H1 (cell line): ENCODE data around the gene TLCD5. TPM values are rescaled to one million over a fixed set of nuclear protein-coding genes. Genes with fewer than 3 reads are reported as not detected.

Source experiments
- CTCF ChIA-PET: fragments of 300-600 bp; sonication (Branson Sonifier 250); formaldehyde crosslinking; loops from one replicate; lab custom pipeline; 2021; ENCODE audit not compliant: partially characterized antibody; lab: Charles Lee
- POLR2A ChIA-PET: fragments of 300-600 bp; sonication (Branson Sonifier 250); formaldehyde crosslinking; loops from one replicate; lab custom pipeline; 2021; ENCODE audit warnings: inconsistent platforms; ENCODE audit not compliant: partially characterized antibody; lab: Charles Lee
- DNase-seq, 2 experiments: peaks; one replicate each; pipeline versions ENCODE4 v3.0.0 to v3.0.0-alpha.2; 2010 to 2022; ENCODE audit warnings: low spot score in 2 of 2, low read depth in 1 of 2, mixed read lengths in 1 of 2
- FAIRE-seq: peaks from 2 replicates; lab custom pipeline; 2011; peaks lifted over from hg19 to GRCh38; lab: Jason Lieb, UNC
- H2AFZ ChIP-seq: 2 replicates; pipeline ENCODE4 v1.8.1; 2012; ENCODE audit warnings: low read length, inconsistent platforms
- H2AK5ac ChIP-seq: 2 replicates; pipeline ENCODE4 v1.6.1; 2013; ENCODE audit warnings: low read depth, low read length
- H2BK120ac ChIP-seq: replicated peaks from 2 replicates; pipeline ENCODE3; 2013; ENCODE audit warnings: low read depth, low read length, inconsistent platforms
- H2BK12ac ChIP-seq: 2 replicates; pipeline ENCODE4 v1.6.1; 2013; ENCODE audit warnings: low read depth, low read length
- H2BK15ac ChIP-seq: 2 replicates; pipeline ENCODE4 v1.6.1; 2013; ENCODE audit warnings: low read length
- H2BK20ac ChIP-seq: 2 replicates; pipeline ENCODE4 v1.6.1; 2013; ENCODE audit warnings: low read length
- H2BK5ac ChIP-seq: 2 replicates; pipeline ENCODE4 v1.6.1; 2013; ENCODE audit warnings: low read depth, low read length
- H3K14ac ChIP-seq: 2 replicates; pipeline ENCODE4 v1.6.1; 2013; ENCODE audit warnings: inconsistent platforms; ENCODE audit not compliant: insufficient read length
- H3K18ac ChIP-seq: 2 replicates; pipeline ENCODE4 v1.6.1; 2013; ENCODE audit warnings: low read length; ENCODE audit errors: extremely low read depth
- H3K23ac ChIP-seq: 2 replicates; pipeline ENCODE4 v1.6.1; 2013; ENCODE audit warnings: inconsistent platforms; ENCODE audit not compliant: insufficient read length
- H3K23me2 ChIP-seq: 2 replicates; pipeline ENCODE4 v1.6.1; 2013; ENCODE audit warnings: low read depth, low read length
- H3K27ac ChIP-seq: 2 replicates; pipeline ENCODE4 v1.6.1; 2011; ENCODE audit warnings: low read depth, low read length, inconsistent platforms
- H3K27me3 ChIP-seq, 4 experiments: replicated peaks in 1 of 4; 1 replicate in 1 of 4; 2 replicates in 3 of 4; pipeline versions ENCODE4 v1.6.1 to v1.8.1; 2011 to 2013; ENCODE audit warnings: low read length in 3 of 4, mild to moderate bottlenecking in 3 of 4, inconsistent platforms in 2 of 4, mixed read lengths in 2 of 4, moderate library complexity in 1 of 4; ENCODE audit not compliant: control insufficient read depth in 3 of 4, insufficient read depth in 3 of 4; ENCODE audit errors: extremely low read depth in 1 of 4
- H3K36me3 ChIP-seq, 4 experiments: 2 replicates each; pipeline versions ENCODE4 v1.6.1 to v1.8.1; 2011 to 2013; ENCODE audit warnings: mild to moderate bottlenecking in 4 of 4, low read length in 3 of 4, moderate library complexity in 2 of 4, control low read depth in 1 of 4, inconsistent platforms in 1 of 4; ENCODE audit not compliant: insufficient read depth in 4 of 4, control insufficient read depth in 2 of 4
- H3K4ac ChIP-seq: replicated peaks from 2 replicates; pipeline ENCODE3; 2013; ENCODE audit warnings: low read length, low read depth, mixed read lengths, inconsistent platforms; ENCODE audit not compliant: insufficient read length
- H3K4me1 ChIP-seq, 4 experiments: replicated peaks in 1 of 4; 1 replicate in 1 of 4; 2 replicates in 3 of 4; pipeline versions ENCODE4 v1.6.1 to v1.8.1; 2011 to 2013; ENCODE audit warnings: low read length in 3 of 4, inconsistent platforms in 2 of 4, mixed read lengths in 1 of 4; ENCODE audit not compliant: insufficient read depth in 4 of 4, control insufficient read depth in 3 of 4
- H3K4me2 ChIP-seq, 2 experiments: 2 replicates each; pipeline versions ENCODE4 v1.6.1 to v1.8.1; 2011 to 2013; ENCODE audit warnings: low read depth in 2 of 2, low read length in 2 of 2, control low read depth in 1 of 2, inconsistent platforms in 1 of 2, mild to moderate bottlenecking in 1 of 2; ENCODE audit not compliant: insufficient read depth in 1 of 2
- H3K4me3 ChIP-seq, 4 experiments: fragments of 200-600, 300-600 bp in 1 of 4; sonication (generic), shearing (Covaris generic), sonication (Bioruptor Twin) in 1 of 4; 2 replicates each; pipeline versions ENCODE4 v1.5.1 to v1.8.1; 2011 to 2016; ENCODE audit warnings: low read length in 4 of 4, low read depth in 3 of 4, control low read depth in 2 of 4, inconsistent platforms in 2 of 4, mild to moderate bottlenecking in 2 of 4, mixed read lengths in 1 of 4, moderate library complexity in 1 of 4; ENCODE audit not compliant: insufficient read depth in 2 of 4; ENCODE audit errors: extremely low read depth in 1 of 4
- H3K56ac ChIP-seq: replicated peaks from 2 replicates; pipeline ENCODE3; 2013; ENCODE audit warnings: low read depth, mild to moderate bottlenecking, mixed read lengths, low read length, inconsistent platforms; ENCODE audit not compliant: insufficient read length
- H3K79me1 ChIP-seq: 2 replicates; pipeline ENCODE4 v1.6.1; 2013; ENCODE audit warnings: low read depth, low read length, control low read depth
- H3K79me2 ChIP-seq, 2 experiments: 2 replicates each; pipeline versions ENCODE4 v1.6.1 to v1.8.1; 2012 to 2013; ENCODE audit warnings: low read length in 2 of 2, mild to moderate bottlenecking in 2 of 2, inconsistent platforms in 1 of 2; ENCODE audit not compliant: insufficient read depth in 2 of 2, control insufficient read depth in 1 of 2
- H3K9ac ChIP-seq, 4 experiments: replicated peaks in 1 of 4; 1 replicate in 1 of 4; 2 replicates in 3 of 4; pipeline versions ENCODE4 v1.6.1 to v1.8.1; 2011 to 2013; ENCODE audit warnings: low read depth in 3 of 4, low read length in 3 of 4, control low read depth in 2 of 4, mild to moderate bottlenecking in 2 of 4, moderate library complexity in 2 of 4, inconsistent platforms in 1 of 4; ENCODE audit errors: extremely low read depth in 1 of 4
- H3K9me3 ChIP-seq, 2 experiments: 2 replicates each; pipeline versions ENCODE4 v1.6.1 to v1.8.1; 2012 to 2013; ENCODE audit warnings: mild to moderate bottlenecking in 2 of 2, moderate library complexity in 2 of 2, control low read depth in 1 of 2, inconsistent platforms in 1 of 2, low read depth in 1 of 2, low read length in 1 of 2, mixed read lengths in 1 of 2; ENCODE audit not compliant: insufficient read depth in 2 of 2
- H4K20me1 ChIP-seq, 2 experiments: replicated peaks in 1 of 2; 2 replicates each; pipeline versions ENCODE3 to v1.8.1; 2011 to 2013; ENCODE audit warnings: inconsistent platforms in 2 of 2, low read length in 2 of 2, mild to moderate bottlenecking in 1 of 2; ENCODE audit not compliant: insufficient read depth in 2 of 2, control insufficient read depth in 1 of 2
- H4K5ac ChIP-seq: 2 replicates; pipeline ENCODE4 v1.6.1; 2013; ENCODE audit warnings: low read length, low read depth, mixed read lengths, inconsistent platforms; ENCODE audit not compliant: insufficient read length
- H4K8ac ChIP-seq: 2 replicates; pipeline ENCODE4 v1.8.0; 2013; ENCODE audit warnings: mild to moderate bottlenecking, moderate library complexity, low read length, inconsistent platforms; ENCODE audit not compliant: insufficient read depth; ENCODE audit errors: extremely low read depth
- H4K91ac ChIP-seq: replicated peaks from 2 replicates; pipeline ENCODE3; 2013; ENCODE audit warnings: low read length, mixed read lengths, inconsistent platforms; ENCODE audit not compliant: insufficient read length
- POLR2AphosphoS5 ChIP-seq: IDR thresholded peaks from 2 replicates; pipeline ENCODE4 v1.6.1; 2011; ENCODE audit warnings: low read depth, low read length
- SRF ChIP-seq: IDR thresholded peaks from 2 replicates; pipeline ENCODE4 v1.6.1; 2011; ENCODE audit warnings: mild to moderate bottlenecking, low read depth, low read length, moderate library complexity
- WGBS, 2 experiments: shearing (Covaris generic) in 1 of 2; methylation state at CpG; one replicate each; pipeline versions ENCODE4 v1.1.6 to v1.1.7; 2013 to 2015; ENCODE audit warnings: low lambda C conversion rate in 2 of 2, mixed read lengths in 2 of 2, inconsistent platforms in 1 of 2, low coverage in 1 of 2, missing lambda C conversion rate in 1 of 2; ENCODE audit not compliant: insufficient replicate concordance in 2 of 2, insufficient coverage in 1 of 2, insufficient read length in 1 of 2; ENCODE audit errors: extremely low coverage in 1 of 2, missing lambda C conversion rate in 1 of 2; 5-methylcytosine and 5-hydroxymethylcytosine counted together
- polyA plus RNA-seq, 7 experiments: library from polyadenylated mRNA; depleted of rRNA in 3 of 7; stranded (reverse) in 5 of 7; unstranded in 2 of 7; fragments of >200 nt in 5 of 7; fragments of 200-250 nt in 2 of 7; gene quantifications; 1 replicate in 5 of 7; 2 replicates in 1 of 7; 4 replicates in 1 of 7; pipeline versions ENCODE4 v1.2.1 to v1.2.3, GENCODE V29; 2011 to 2013; ENCODE audit warnings: missing spikeins in 2 of 7, mixed read lengths in 2 of 7
- total RNA-seq: library from RNA; stranded (reverse); fragmentation: NEBNext Ultra II Directional; extraction: Animal tissue kit (Norgen Biotek cat#: 25700); gene quantifications from 2 replicates; pipeline ENCODE4 v1.2.1, GENCODE V29; 2021

TLCD5 gene
- total and polyA plus RNA-seq, 2 of the 8 experiments (the other 6 are each of a cell fraction or from before 2014, with no cell fraction given): 9.5 to 10.1 TPM

- FAIRE-seq: no peak
- H2BK5ac ChIP-seq: no peak overlapping the region
- no peak overlapping the region for H2BK120ac ChIP-seq
- no peak overlapping the region for H2BK12ac ChIP-seq
- 20% methylated on average over 18 of the region's 18 CpGs; no CpG with 5 or more reads in 1 of the 2 experiments for WGBS, 2 experiments
- H3K36me3 ChIP-seq: no peaks in the 10 kb centered on the region
- no peak overlapping the region for H3K18ac ChIP-seq
- peaks cover 8 to 57% of the 10 kb centered on the region in 2 experiments; a peak in 3 of 4 replicates for H3K79me2 ChIP-seq
- H3K4ac ChIP-seq: no peak overlapping the region
- H3K9me3 ChIP-seq: no peaks in the 10 kb centered on the region
- H3K27me3 ChIP-seq: no peaks in the 10 kb centered on the region
- H3K14ac ChIP-seq: no peak overlapping the region
- no peak overlapping the region for H4K5ac ChIP-seq
- CTCF ChIA-PET: interaction anchor here (0.8 to 2.4 kb wide), 3 partner anchors 12 to 48 kb away, joined by 3 to 7 read pairs (median 5); no protein-coding TSS in a partner anchor
- H2BK20ac ChIP-seq: no peak overlapping the region
- H3K23ac ChIP-seq: no peak overlapping the region
- peak overlapping the region; percentile 82 to 90 for H3K4me2 ChIP-seq
- no peak overlapping the region; the same call in 1 of the 2 replicates for H4K8ac ChIP-seq
- H2AK5ac ChIP-seq: no peak overlapping the region
- H2BK15ac ChIP-seq: no peak overlapping the region
- no peak overlapping the region for H2AFZ ChIP-seq
- DNase-seq: no peak
- H3K9ac ChIP-seq: peak overlapping the region; percentile 40 to 69 (median 60); a peak in 6 of 7 replicates
- H3K23me2 ChIP-seq: peaks cover 10% of the 10 kb centered on the region
- no peak overlapping the region for H3K56ac ChIP-seq
- no peak overlapping the region for H4K91ac ChIP-seq
- peaks cover 3 to 8% of the 10 kb centered on the region in 2 experiments for H4K20me1 ChIP-seq
- no peak overlapping the region for H3K27ac ChIP-seq
- H3K4me3 ChIP-seq: peak overlapping the region; percentile 89 to 98 (median 96)
- no peaks in the 10 kb centered on the region for H3K79me1 ChIP-seq
- POLR2A ChIA-PET: interaction anchor here (0.6 to 3.8 kb wide), 2 partner anchors 11 to 66 kb away, joined by 3 to 27 read pairs; partner anchors contain the start of gene TLCD5
- peaks cover 0 to 8% (median 5%) of the 10 kb centered on the region in 4 experiments; a peak in 6 of 7 replicates for H3K4me1 ChIP-seq
- TF ChIP-seq POLR2AphosphoS5 (no peak), SRF (no peak)
Measured at GRCh38 chr11:120337355-120338106, 12.4 kb downstream of the TLCD5 start.
